ENCODE data around the gene ACBD6. TPM values are rescaled to one million over a fixed set of nuclear protein-coding genes. Genes with fewer than 3 reads are reported as not detected.
A peak's percentile ranks its signal among the peaks of the same experiment; 100 is the strongest.

The ACBD6 gene
- total RNA-seq, 1 donor from 2014 or later = 34.4 TPM

- Histone ChIP-seq H3K36me3 (no peaks in the 10 kb centered on the region), H3K4me3 (no peak overlapping the region), H3K9me3 (no peaks in the 10 kb centered on the region), H3K27me3 (no peaks in the 10 kb centered on the region), H3K27ac (no peak overlapping the region), H3K4me1 (no peaks in the 10 kb centered on the region)
- intact Hi-C loops (cut with DNase I) = no loop called here
- TF ChIP-seq CTCF (IDR thresholded peaks at IDR 0.05) (no peak), POLR2AphosphoS5 (IDR thresholded peaks at IDR 0.05; ENCODE audit: insufficient read depth in 1 of 2, low read depth in 1 of 2) (no peak), POLR2A (IDR thresholded peaks at IDR 0.05) (no peak)
- peak; percentile 28 to 37 for DNase-seq (ENCODE audit: extremely low spot score in 2 of 2)
These were observed 233.8 kb downstream of the ACBD6 start for GRCh38 chr1:180268556-180269075.

- no peak overlapping the region for H3K4me3 ChIP-seq
- H3K27ac ChIP-seq = no peak overlapping the region
- DNase-seq (ENCODE audit: extremely low spot score in 2 of 2) = peak; percentile 12 to 75
- H3K4me1 ChIP-seq = no peaks in the 10 kb centered on the region
- H3K9me3 ChIP-seq = no peaks in the 10 kb centered on the region
- intact Hi-C loops (cut with DNase I) = no loop called here
- no peaks in the 10 kb centered on the region for H3K36me3 ChIP-seq
- H3K27me3 ChIP-seq = no peaks in the 10 kb centered on the region
- TF ChIP-seq POLR2AphosphoS5 (IDR thresholded peaks at IDR 0.05; ENCODE audit: insufficient read depth in 1 of 2, low read depth in 1 of 2) (no peak), CTCF (IDR thresholded peaks at IDR 0.05) (no peak), POLR2A (IDR thresholded peaks at IDR 0.05) (no peak)
These were observed 234.4 kb downstream of the ACBD6 start for GRCh38 chr1:180267761-180268555.

GRCh38 chr1:180267211-180267561, 235.2 kb downstream of the ACBD6 start:
- Histone ChIP-seq H3K36me3 (no peaks in the 10 kb centered on the region), H3K4me1 (no peaks in the 10 kb centered on the region), H3K9me3 (no peaks in the 10 kb centered on the region), H3K27me3 (no peaks in the 10 kb centered on the region), H3K27ac (no peak overlapping the region), H3K4me3 (no peak overlapping the region)
- TF ChIP-seq POLR2AphosphoS5 (IDR thresholded peaks at IDR 0.05; ENCODE audit: insufficient read depth in 1 of 2, low read depth in 1 of 2) (no peak), CTCF (IDR thresholded peaks at IDR 0.05) (no peak), POLR2A (IDR thresholded peaks at IDR 0.05) (no peak)
- intact Hi-C loops (cut with DNase I) = no loop called here
- peak in 1 of 2 donors; percentile 65 for DNase-seq (ENCODE audit: extremely low spot score in 2 of 2)

GRCh38 chr1:180266275-180267210, 235.8 kb downstream of the ACBD6 start:
- TF ChIP-seq CTCF (IDR thresholded peaks at IDR 0.05) (no peak), POLR2A (IDR thresholded peaks at IDR 0.05) (no peak), POLR2AphosphoS5 (IDR thresholded peaks at IDR 0.05; ENCODE audit: insufficient read depth in 1 of 2, low read depth in 1 of 2) (no peak)
- no peaks in the 10 kb centered on the region for H3K9me3 ChIP-seq
- no peak overlapping the region for H3K4me3 ChIP-seq
- no peak overlapping the region for H3K27ac ChIP-seq
- intact Hi-C loops (cut with DNase I) = no loop called here
- H3K4me1 ChIP-seq = no peaks in the 10 kb centered on the region
- H3K27me3 ChIP-seq = no peaks in the 10 kb centered on the region
- peak in 1 of 2 donors; percentile 65 for DNase-seq (ENCODE audit: extremely low spot score in 2 of 2)
- H3K36me3 ChIP-seq = no peaks in the 10 kb centered on the region

Data from vagina (tissue), 2 donors.